Activated T-helper 17 cell treated with anti-CD3 and anti-CD28 coated beads, Interleukin-2, amount 50 U/mL, for 72 hours (primary cell): ENCODE measurements around the gene RILP. TPM values are rescaled to one million over a fixed set of nuclear protein-coding genes. Genes with fewer than 3 reads are reported as not detected.
A peak's percentile ranks its signal among the peaks of the same experiment; 100 is the strongest.
"Not testable (repeated sequence)": the region's sequence is repeated elsewhere in the genome, so short reads cannot be mapped to it uniquely, and the experiment has no call there.

Experiments
- ATAC-seq: fragments of 150-1000 bp; cut with Tn5 transposase; replicated peaks from 2 replicates; pipeline ENCODE4 v1.10.0; 2021; ENCODE audit warnings: mild to moderate bottlenecking, moderate library complexity
- H3K27ac Mint-ChIP-seq: one replicate; pipeline ENCODE4 v1.8.0; 2022; ENCODE audit warnings: mixed read lengths
- H3K27me3 Mint-ChIP-seq: one replicate; pipeline ENCODE4 v1.8.0; 2022; ENCODE audit warnings: mixed read lengths
- H3K36me3 Mint-ChIP-seq: one replicate; pipeline ENCODE4 v1.8.0; 2022; ENCODE audit warnings: low read depth, mild to moderate bottlenecking, mixed read lengths
- H3K4me1 Mint-ChIP-seq: one replicate; pipeline ENCODE4 v1.8.0; 2022; ENCODE audit warnings: mixed read lengths
- H3K4me3 Mint-ChIP-seq: one replicate; pipeline ENCODE4 v1.8.0; 2022; ENCODE audit warnings: mild to moderate bottlenecking, mixed read lengths
- H3K9me3 Mint-ChIP-seq: one replicate; pipeline ENCODE4 v1.8.0; 2022; ENCODE audit warnings: mixed read lengths
- total RNA-seq, 2 donors: library from RNA; stranded (reverse); gene quantifications; one replicate each; pipeline ENCODE4 v1.2.3, GENCODE V29; 2022

Gene RILP
- 1 to 10 TPM; 2.4 to 6.1 TPM for total RNA-seq

- Mint-ChIP-seq H3K27ac (no peak within 1 kb of the TSS), H3K27me3 (no peaks in the 10 kb centered on the region), H3K36me3 (peaks cover 49% of the 10 kb centered on the region), H3K4me1 (no peaks in the 10 kb centered on the region), H3K9me3 (no peaks in the 10 kb centered on the region), H3K4me3 (peak within 1 kb of the TSS; percentile 52)
- ATAC-seq = peak; percentile 22
Measured at GRCh38 chr17:1649844-1650501, at the start of gene RILP. Gene RILP, minus strand, starts transcription at chr17:1649866. Its CDS starts 62 bp downstream, at chr17:1649804.

- no peaks in the 10 kb centered on the region for H3K36me3 Mint-ChIP-seq
Measured at GRCh38 chr17:1697681-1698080, 48.0 kb upstream of the RILP start.

GRCh38 chr17:1695365-1695764 is 45.7 kb upstream of the RILP start:
- no peak for ATAC-seq
- Mint-ChIP-seq H3K9me3 (no peaks in the 10 kb centered on the region), H3K36me3 (no peaks in the 10 kb centered on the region), H3K4me3 (no peak overlapping the region), H3K4me1 (no peaks in the 10 kb centered on the region), H3K27me3 (no peaks in the 10 kb centered on the region), H3K27ac (no peak overlapping the region)

More at GRCh38 chr17:1697681-1698080, 48.0 kb upstream of the RILP start:
- Mint-ChIP-seq H3K27me3 (no peaks in the 10 kb centered on the region), H3K4me1 (no peaks in the 10 kb centered on the region), H3K4me3 (no peak overlapping the region), H3K9me3 (no peaks in the 10 kb centered on the region), H3K27ac (no peak overlapping the region)
- ATAC-seq = no peak

GRCh38 chr17:1693339-1693738 is 43.7 kb upstream of the RILP start:
- H3K4me1 Mint-ChIP-seq = no peaks in the 10 kb centered on the region
- ATAC-seq = no peak
- H3K4me3 Mint-ChIP-seq = no peak overlapping the region
- H3K27me3 Mint-ChIP-seq = no peaks in the 10 kb centered on the region
- H3K36me3 Mint-ChIP-seq = no peaks in the 10 kb centered on the region
- H3K9me3 Mint-ChIP-seq = no peaks in the 10 kb centered on the region
- no peak overlapping the region for H3K27ac Mint-ChIP-seq

GRCh38 chr17:1690544-1691221 is 41.0 kb upstream of the RILP start:
- no peaks in the 10 kb centered on the region for H3K36me3 Mint-ChIP-seq
- no peak for ATAC-seq
- no peaks in the 10 kb centered on the region for H3K4me1 Mint-ChIP-seq
- no peak overlapping the region for H3K4me3 Mint-ChIP-seq
- H3K27me3 Mint-ChIP-seq = no peaks in the 10 kb centered on the region
- no peaks in the 10 kb centered on the region for H3K9me3 Mint-ChIP-seq
- no peak overlapping the region for H3K27ac Mint-ChIP-seq

GRCh38 chr17:1688405-1688804 is 38.7 kb upstream of the RILP start:
- H3K36me3 Mint-ChIP-seq = peaks cover 15% of the 10 kb centered on the region
- not testable (repeated sequence) for H3K4me3 Mint-ChIP-seq, H3K9me3 Mint-ChIP-seq, H3K27me3 Mint-ChIP-seq, H3K27ac Mint-ChIP-seq, ATAC-seq
- H3K4me1 Mint-ChIP-seq = peaks cover 15% of the 10 kb centered on the region

- Mint-ChIP-seq H3K4me3 (no peak overlapping the region), H3K9me3 (no peaks in the 10 kb centered on the region), H3K4me1 (peaks cover 22% of the 10 kb centered on the region), H3K27ac (no peak overlapping the region), H3K36me3 (peaks cover 39% of the 10 kb centered on the region), H3K27me3 (no peaks in the 10 kb centered on the region)
- no peak for ATAC-seq
Measured at GRCh38 chr17:1686086-1686485, 36.4 kb upstream of the RILP start.

GRCh38 chr17:1684378-1685189 is 34.9 kb upstream of the RILP start, which contains the start of gene PRPF8:
Gene PRPF8, minus strand, starts transcription at chr17:1684867. Its CDS starts 296 bp downstream, at chr17:1684571.
- peaks cover 28% of the 10 kb centered on the region for H3K4me1 Mint-ChIP-seq
- peaks cover 54% of the 10 kb centered on the region for H3K36me3 Mint-ChIP-seq
- H3K9me3 Mint-ChIP-seq = no peaks in the 10 kb centered on the region
- H3K27ac Mint-ChIP-seq = peak within 1 kb of the TSS; percentile 99
- peak; percentile 100 for ATAC-seq
- peak within 1 kb of the TSS; percentile 97 for H3K4me3 Mint-ChIP-seq
- H3K27me3 Mint-ChIP-seq = no peaks in the 10 kb centered on the region

GRCh38 chr17:1683459-1683858 is 33.8 kb upstream of the RILP start:
- peaks cover 28% of the 10 kb centered on the region for H3K4me1 Mint-ChIP-seq
- H3K9me3 Mint-ChIP-seq = no peaks in the 10 kb centered on the region
- peak overlapping the region; percentile 99 for H3K27ac Mint-ChIP-seq
- H3K27me3 Mint-ChIP-seq = no peaks in the 10 kb centered on the region
- peaks cover 65% of the 10 kb centered on the region for H3K36me3 Mint-ChIP-seq
- no peak for ATAC-seq
- H3K4me3 Mint-ChIP-seq = peak overlapping the region; percentile 97

- Mint-ChIP-seq H3K4me3 (no peak overlapping the region), H3K9me3 (no peaks in the 10 kb centered on the region), H3K27me3 (no peaks in the 10 kb centered on the region), H3K36me3 (peaks cover 100% of the 10 kb centered on the region), H3K27ac (no peak overlapping the region), H3K4me1 (peaks cover 16% of the 10 kb centered on the region)
- no peak for ATAC-seq
Measured at GRCh38 chr17:1676401-1676800, 26.7 kb upstream of the RILP start.

- peak overlapping the region; percentile 54 for H3K27ac Mint-ChIP-seq
- H3K4me3 Mint-ChIP-seq = peak overlapping the region; percentile 30
- no peaks in the 10 kb centered on the region for H3K27me3 Mint-ChIP-seq
- H3K36me3 Mint-ChIP-seq = peaks cover 100% of the 10 kb centered on the region
- peaks cover 22% of the 10 kb centered on the region for H3K4me1 Mint-ChIP-seq
- no peaks in the 10 kb centered on the region for H3K9me3 Mint-ChIP-seq
- ATAC-seq = peak; percentile 91
Measured at GRCh38 chr17:1673041-1673785, 23.5 kb upstream of the RILP start.

GRCh38 chr17:1663934-1664333 is 14.3 kb upstream of the RILP start:
- H3K36me3 Mint-ChIP-seq = peaks cover 98% of the 10 kb centered on the region
- not testable (repeated sequence) for H3K27me3 Mint-ChIP-seq, ATAC-seq, H3K4me1 Mint-ChIP-seq, H3K9me3 Mint-ChIP-seq, H3K4me3 Mint-ChIP-seq, H3K27ac Mint-ChIP-seq

- Mint-ChIP-seq H3K27me3 (no peaks in the 10 kb centered on the region), H3K9me3 (no peaks in the 10 kb centered on the region), H3K4me3 (no peak overlapping the region), H3K27ac (no peak overlapping the region), H3K36me3 (peaks cover 100% of the 10 kb centered on the region), H3K4me1 (peaks cover 3% of the 10 kb centered on the region)
- ATAC-seq = no peak
Measured at GRCh38 chr17:1661045-1661444, 11.4 kb upstream of the RILP start.

- no peak for ATAC-seq
- peaks cover 3% of the 10 kb centered on the region for H3K4me1 Mint-ChIP-seq
- peak overlapping the region; percentile 28 for H3K27ac Mint-ChIP-seq
- H3K9me3 Mint-ChIP-seq = no peaks in the 10 kb centered on the region
- H3K4me3 Mint-ChIP-seq = no peak overlapping the region
- peaks cover 100% of the 10 kb centered on the region for H3K36me3 Mint-ChIP-seq
- H3K27me3 Mint-ChIP-seq = no peaks in the 10 kb centered on the region
Measured at GRCh38 chr17:1658100-1658499, 8.4 kb upstream of the RILP start.
